H9 (cell line): ENCODE results near the gene RNU1-4. TPM values are rescaled to one million over a fixed set of nuclear protein-coding genes. Genes with fewer than 3 reads are reported as not detected.
"Not testable (repeated sequence)": the region's sequence is repeated elsewhere in the genome, so short reads cannot be mapped to it uniquely, and the experiment has no call there.

Experiments used
- DNase-seq: peaks from one replicate; pipeline ENCODE4 v3.0.0-alpha.2; 2017
- H2AFZ ChIP-seq: one replicate; pipeline ENCODE4 v1.6.1; 2013; ENCODE audit warnings: mild to moderate bottlenecking, low read length, control low read depth, moderate library complexity
- H2AK5ac ChIP-seq: 2 replicates; pipeline ENCODE4 v1.6.1; 2013; ENCODE audit warnings: low read length, control low read depth, mixed read lengths; ENCODE audit not compliant: insufficient read length
- H2BK120ac ChIP-seq: one replicate; pipeline ENCODE4 v1.6.1; 2013; ENCODE audit warnings: low read depth, mild to moderate bottlenecking, low read length, control low read depth, inconsistent platforms; ENCODE audit not compliant: poor library complexity, severe bottlenecking
- H2BK12ac ChIP-seq: 2 replicates; pipeline ENCODE4 v1.6.1; 2013; ENCODE audit warnings: low read length, control low read depth, mixed read lengths, low read depth; ENCODE audit not compliant: insufficient read length
- H2BK15ac ChIP-seq: 2 replicates; pipeline ENCODE4 v1.6.1; 2013; ENCODE audit warnings: low read depth, low read length, control low read depth
- H2BK20ac ChIP-seq: one replicate; pipeline ENCODE4 v1.6.1; 2013; ENCODE audit warnings: low read depth, mild to moderate bottlenecking, low read length, control low read depth, inconsistent platforms; ENCODE audit not compliant: poor library complexity, severe bottlenecking
- H2BK5ac ChIP-seq: 2 replicates; pipeline ENCODE4 v1.6.1; 2013; ENCODE audit warnings: low read length, control low read depth, mixed read lengths; ENCODE audit not compliant: insufficient read length
- H3K14ac ChIP-seq: 2 replicates; pipeline ENCODE4 v1.6.1; 2013; ENCODE audit warnings: low read length, control low read depth; ENCODE audit not compliant: insufficient read depth
- H3K18ac ChIP-seq: 2 replicates; pipeline ENCODE4 v1.6.1; 2013; ENCODE audit warnings: low read depth, mild to moderate bottlenecking, mixed read lengths, low read length, control low read depth; ENCODE audit not compliant: insufficient read length
- H3K23ac ChIP-seq: 2 replicates; pipeline ENCODE4 v1.6.1; 2013; ENCODE audit warnings: low read length, control low read depth, mixed read lengths, low read depth; ENCODE audit not compliant: insufficient read length
- H3K23me2 ChIP-seq: 2 replicates; pipeline ENCODE4 v1.6.1; 2013; ENCODE audit warnings: low read depth, mild to moderate bottlenecking, mixed read lengths, low read length, control low read depth; ENCODE audit not compliant: insufficient read length, poor library complexity, severe bottlenecking
- H3K27ac ChIP-seq: 2 replicates; pipeline ENCODE4 v1.5.1; 2013; ENCODE audit warnings: low read length, control low read depth, mixed read lengths, low read depth; ENCODE audit not compliant: insufficient read length
- H3K27me3 ChIP-seq: 2 replicates; pipeline ENCODE4 v1.6.1; 2013; ENCODE audit warnings: low read length, control low read depth, inconsistent platforms; ENCODE audit not compliant: insufficient read depth
- H3K4ac ChIP-seq: 2 replicates; pipeline ENCODE4 v1.6.1; 2013; ENCODE audit warnings: low read depth, mild to moderate bottlenecking, control low read depth, inconsistent platforms, low read length, moderate library complexity
- H3K4me1 ChIP-seq: 2 replicates; pipeline ENCODE4 v1.6.1; 2013; ENCODE audit warnings: low read length, control low read depth, inconsistent platforms; ENCODE audit not compliant: insufficient read depth
- H3K4me2 ChIP-seq: 2 replicates; pipeline ENCODE4 v1.6.1; 2013; ENCODE audit warnings: low read length, control low read depth, mixed read lengths; ENCODE audit not compliant: insufficient read length, insufficient read depth
- H3K56ac ChIP-seq: 2 replicates; pipeline ENCODE4 v1.6.1; 2013; ENCODE audit warnings: low read depth, mild to moderate bottlenecking, mixed read lengths, low read length, control low read depth; ENCODE audit not compliant: insufficient read length
- H3K79me1 ChIP-seq: 2 replicates; pipeline ENCODE4 v1.6.1; 2013; ENCODE audit warnings: low read depth, mild to moderate bottlenecking, moderate library complexity, low read length, control low read depth, inconsistent platforms; ENCODE audit not compliant: insufficient read depth, poor library complexity, severe bottlenecking
- H3K79me2 ChIP-seq: 2 replicates; pipeline ENCODE4 v1.6.1; 2013; ENCODE audit warnings: low read length, control low read depth, inconsistent platforms; ENCODE audit not compliant: insufficient read depth
- H3K9ac ChIP-seq: 2 replicates; pipeline ENCODE4 v1.6.1; 2013; ENCODE audit warnings: low read length, control low read depth, mixed read lengths; ENCODE audit not compliant: insufficient read length; ENCODE audit errors: extremely low read depth
- H3K9me3 ChIP-seq: one replicate; pipeline ENCODE4 v1.6.1; 2013; ENCODE audit warnings: low read depth, low read length, inconsistent platforms; ENCODE audit not compliant: control insufficient read depth
- H3T11ph ChIP-seq: one replicate; pipeline ENCODE4 v1.6.1; 2013; ENCODE audit warnings: mild to moderate bottlenecking, low read length, control low read depth, inconsistent platforms
- H4K20me1 ChIP-seq: one replicate; pipeline ENCODE4 v1.6.1; 2013; ENCODE audit not compliant: control insufficient read depth, insufficient read length, insufficient read depth
- H4K5ac ChIP-seq: 2 replicates; pipeline ENCODE4 v1.6.1; 2013; ENCODE audit warnings: low read depth, mild to moderate bottlenecking, mixed read lengths, low read length, control low read depth; ENCODE audit not compliant: insufficient read length
- H4K8ac ChIP-seq: replicated peaks from 2 replicates; pipeline ENCODE4 v1.6.1; 2013; ENCODE audit warnings: low read length, control low read depth, mixed read lengths, low read depth; ENCODE audit not compliant: insufficient read length
- H4K91ac ChIP-seq: 2 replicates; pipeline ENCODE4 v1.6.1; 2013; ENCODE audit warnings: low read depth, mild to moderate bottlenecking, moderate library complexity, mixed read lengths, low read length, control low read depth; ENCODE audit not compliant: insufficient read length
- H3K27ac Mint-ChIP-seq, 3 experiments: 2 replicates in 2 of 3; 3 replicates in 1 of 3; pipeline ENCODE4 v1.8.0; 2020 to 2021; ENCODE audit warnings: mixed read lengths in 3 of 3, mild to moderate bottlenecking in 1 of 3, moderate library complexity in 1 of 3
- H3K27me3 Mint-ChIP-seq: 2 replicates; pipeline ENCODE4 v1.8.0; 2021; ENCODE audit warnings: low read depth, mild to moderate bottlenecking, moderate library complexity, mixed read lengths
- H3K36me3 Mint-ChIP-seq, 3 experiments: 2 replicates in 2 of 3; 3 replicates in 1 of 3; pipeline ENCODE4 v1.8.0; 2020 to 2021; ENCODE audit warnings: low read depth in 3 of 3, mixed read lengths in 3 of 3; ENCODE audit not compliant: insufficient read depth in 1 of 3
- H3K4me1 Mint-ChIP-seq, 2 experiments: 2 replicates each; pipeline ENCODE4 v1.8.0; 2020; ENCODE audit warnings: mixed read lengths in 2 of 2
- H3K4me3 Mint-ChIP-seq, 2 experiments: 2 replicates in 1 of 2; 3 replicates in 1 of 2; pipeline ENCODE4 v1.8.0; 2020 to 2021; ENCODE audit warnings: mild to moderate bottlenecking in 2 of 2, mixed read lengths in 2 of 2, moderate library complexity in 1 of 2
- H3K9me3 Mint-ChIP-seq, 2 experiments: 2 replicates in 1 of 2; 3 replicates in 1 of 2; pipeline ENCODE4 v1.8.0; 2020; ENCODE audit warnings: mild to moderate bottlenecking in 2 of 2, mixed read lengths in 2 of 2, moderate library complexity in 1 of 2
- WGBS: extraction: QIAGEN DNeasy Blood & Tissue Kit; methylation state at CpG from one replicate; pipeline ENCODE4 v1.1.7; 2013; ENCODE audit warnings: missing lambda C conversion rate, low lambda C conversion rate, mixed read lengths; ENCODE audit not compliant: insufficient read length; ENCODE audit errors: extremely low coverage; 5-methylcytosine and 5-hydroxymethylcytosine counted together
- total RNA-seq: library from RNA; stranded (reverse); gene quantifications from 2 replicates; pipeline ENCODE4 v1.2.1, GENCODE V29; 2021
- TF ChIP-seq, protein P1 (sequence below): fragments of 200-600 bp; sonication (generic); conservative IDR thresholded peaks from 3 replicates; pipeline ENCODE4 v1.8.0; 2021; ENCODE audit warnings: antibody characterized with exemption, mild to moderate bottlenecking

RNU1-4 gene
- total RNA-seq, 1 experiment from 2014 or later = 2,051 TPM

DNA sequence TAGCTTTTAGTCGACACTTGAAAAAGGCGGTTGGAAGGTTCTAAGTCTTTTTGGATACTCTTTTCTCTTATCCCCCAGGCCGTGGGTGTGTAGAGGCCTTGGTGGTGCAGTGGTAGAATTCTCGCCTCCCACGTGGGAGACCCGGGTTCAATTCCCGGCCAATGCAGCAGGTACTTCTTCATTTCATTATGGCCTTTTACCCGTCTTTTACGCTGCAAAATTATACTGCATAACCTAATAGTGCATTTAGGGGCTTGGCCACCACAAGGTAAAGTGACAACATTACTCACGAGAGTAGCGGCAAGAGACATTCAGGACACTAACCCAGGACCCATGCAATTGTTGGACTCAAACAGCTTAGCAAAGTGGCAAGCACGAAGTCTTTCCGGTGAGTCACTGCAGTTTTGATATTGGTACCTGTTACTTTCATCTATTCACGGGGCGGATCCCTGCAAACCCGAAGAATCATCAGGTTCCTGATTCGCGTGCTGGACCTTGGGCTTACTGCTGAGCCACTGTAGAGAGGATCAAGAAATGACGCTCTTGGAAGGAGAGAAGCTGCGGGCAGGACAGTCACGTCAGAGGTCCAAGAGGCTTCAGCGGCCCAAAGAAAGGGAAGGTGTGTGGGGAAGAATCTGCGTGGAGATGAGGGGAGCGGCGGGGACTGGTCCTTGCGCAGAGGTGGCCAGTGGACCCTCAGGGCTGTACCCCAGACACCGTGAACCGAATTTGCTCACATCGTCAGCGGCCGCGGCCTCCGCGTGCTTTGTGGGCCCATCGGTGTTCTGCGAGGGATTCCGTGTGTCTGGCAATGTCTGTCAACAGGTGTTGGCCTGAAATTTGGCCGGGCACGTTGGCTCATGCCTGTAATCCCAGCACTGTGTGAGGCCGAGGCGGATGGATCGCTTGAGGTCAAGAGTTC lies 12.9 kb upstream of the RNU1-4 start:
- H2BK12ac ChIP-seq = no peak overlapping the region
- H3K18ac ChIP-seq = no peak overlapping the region
- TF ChIP-seq, protein P1, sequence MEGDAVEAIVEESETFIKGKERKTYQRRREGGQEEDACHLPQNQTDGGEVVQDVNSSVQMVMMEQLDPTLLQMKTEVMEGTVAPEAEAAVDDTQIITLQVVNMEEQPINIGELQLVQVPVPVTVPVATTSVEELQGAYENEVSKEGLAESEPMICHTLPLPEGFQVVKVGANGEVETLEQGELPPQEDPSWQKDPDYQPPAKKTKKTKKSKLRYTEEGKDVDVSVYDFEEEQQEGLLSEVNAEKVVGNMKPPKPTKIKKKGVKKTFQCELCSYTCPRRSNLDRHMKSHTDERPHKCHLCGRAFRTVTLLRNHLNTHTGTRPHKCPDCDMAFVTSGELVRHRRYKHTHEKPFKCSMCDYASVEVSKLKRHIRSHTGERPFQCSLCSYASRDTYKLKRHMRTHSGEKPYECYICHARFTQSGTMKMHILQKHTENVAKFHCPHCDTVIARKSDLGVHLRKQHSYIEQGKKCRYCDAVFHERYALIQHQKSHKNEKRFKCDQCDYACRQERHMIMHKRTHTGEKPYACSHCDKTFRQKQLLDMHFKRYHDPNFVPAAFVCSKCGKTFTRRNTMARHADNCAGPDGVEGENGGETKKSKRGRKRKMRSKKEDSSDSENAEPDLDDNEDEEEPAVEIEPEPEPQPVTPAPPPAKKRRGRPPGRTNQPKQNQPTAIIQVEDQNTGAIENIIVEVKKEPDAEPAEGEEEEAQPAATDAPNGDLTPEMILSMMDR = no peak
- H3K4me1 Mint-ChIP-seq = 0 out of 4 replicates have a peak, but pooled peaks cover 0 to 2% of the 10 kb centered on the region in 2 experiments
- H2AFZ ChIP-seq = no peak overlapping the region
- H2BK15ac ChIP-seq = no peak overlapping the region
- H3T11ph ChIP-seq = no peak overlapping the region
- no peak overlapping the region for H2BK5ac ChIP-seq
- H3K4ac ChIP-seq = no peak overlapping the region
- peak; percentile 68 for DNase-seq
- no peaks in the 10 kb centered on the region; the same call in 1 of the 2 replicates for H3K27me3 Mint-ChIP-seq
- no peaks in the 10 kb centered on the region for H3K23me2 ChIP-seq
- no peak overlapping the region for H4K5ac ChIP-seq
- no peak overlapping the region for H3K9ac ChIP-seq
- H3K4me2 ChIP-seq = no peak overlapping the region
- no peaks in the 10 kb centered on the region for H3K36me3 Mint-ChIP-seq
- no peak overlapping the region for H4K91ac ChIP-seq
- H3K23ac ChIP-seq = no peak overlapping the region
- H4K20me1 ChIP-seq = no peaks in the 10 kb centered on the region
- H3K9me3 Mint-ChIP-seq = no peaks in the 10 kb centered on the region
- no peaks in the 10 kb centered on the region for H3K79me1 ChIP-seq
- H3K4me3 Mint-ChIP-seq = no peak overlapping the region
- H3K56ac ChIP-seq = no peak overlapping the region
- H3K14ac ChIP-seq = no peak overlapping the region
- no peaks in the 10 kb centered on the region for H3K4me1 ChIP-seq
- no peaks in the 10 kb centered on the region for H3K79me2 ChIP-seq
- no peak overlapping the region for H2BK20ac ChIP-seq
- H3K27ac Mint-ChIP-seq = no peak overlapping the region
- H4K8ac ChIP-seq = no peak overlapping the region
- no peak overlapping the region for H3K27ac ChIP-seq
- H2AK5ac ChIP-seq = no peak overlapping the region
- WGBS = no CpG with 5 or more reads among the region's 42 CpGs
- no peaks in the 10 kb centered on the region for H3K27me3 ChIP-seq
- no peaks in the 10 kb centered on the region for H3K9me3 ChIP-seq
- no peak overlapping the region for H2BK120ac ChIP-seq

DNA sequence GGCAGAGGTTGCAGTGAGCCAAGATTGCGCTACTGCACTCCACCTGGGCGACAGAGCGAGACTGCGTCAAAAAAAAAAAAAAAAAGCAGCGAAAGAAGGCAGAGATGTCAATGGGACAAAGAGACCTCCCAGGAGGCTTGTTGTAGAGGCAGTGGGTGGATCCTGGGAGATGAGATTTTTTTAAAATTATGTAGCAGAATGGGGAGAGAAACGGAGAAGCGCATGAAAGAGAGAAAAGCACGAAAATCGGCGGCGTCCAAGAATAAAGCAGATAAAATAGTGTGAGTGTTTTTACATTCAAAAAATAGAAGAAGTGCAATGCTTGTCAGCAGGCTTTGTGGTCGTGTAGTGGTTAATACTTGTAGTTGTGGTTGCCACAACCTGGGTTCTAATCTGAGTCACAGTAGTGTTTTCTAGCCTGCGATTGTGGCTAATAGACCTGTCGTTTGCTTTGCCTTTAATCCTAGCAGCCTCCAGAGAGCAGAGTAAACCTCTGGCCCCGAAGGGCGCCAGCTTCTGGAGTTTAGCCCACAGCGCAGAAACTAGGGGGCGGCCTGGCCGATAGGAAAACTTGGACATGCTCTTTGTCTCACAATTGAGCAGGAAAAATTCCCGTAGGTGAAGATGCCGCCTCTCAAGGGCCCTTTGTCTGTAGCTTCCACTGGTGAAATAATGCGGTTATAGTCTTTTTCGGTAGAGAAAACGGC lies 11.9 kb upstream of the RNU1-4 start:
- H3K27me3 Mint-ChIP-seq, H3K27ac Mint-ChIP-seq, H3K4me3 Mint-ChIP-seq, H2AK5ac ChIP-seq, H3K4me1 Mint-ChIP-seq, H3K23ac ChIP-seq, H3T11ph ChIP-seq, H2BK15ac ChIP-seq, H4K5ac ChIP-seq, H3K4me1 ChIP-seq, H2AFZ ChIP-seq, H3K4me2 ChIP-seq, H4K8ac ChIP-seq, H2BK20ac ChIP-seq, H3K79me2 ChIP-seq, H4K91ac ChIP-seq, H3K18ac ChIP-seq, H3K9me3 Mint-ChIP-seq, H3K79me1 ChIP-seq, H3K14ac ChIP-seq, H3K36me3 Mint-ChIP-seq, H3K27me3 ChIP-seq, H2BK5ac ChIP-seq, H3K23me2 ChIP-seq, H2BK12ac ChIP-seq, H3K4ac ChIP-seq, H3K9me3 ChIP-seq, H3K9ac ChIP-seq, H4K20me1 ChIP-seq, H2BK120ac ChIP-seq, H3K27ac ChIP-seq, H3K56ac ChIP-seq: not testable (repeated sequence)
- WGBS = no CpG with 5 or more reads among the region's 24 CpGs
- peak; percentile 34 for DNase-seq
